Osteoblast (primary cell): ENCODE results near the gene INSIG1. TPM values are rescaled to one million over a fixed set of nuclear protein-coding genes. Genes with fewer than 3 reads are reported as not detected.

Experiments used
- DNase-seq: peaks from one replicate; pipeline ENCODE4 v3.0.0; 2011; ENCODE audit warnings: low spot score, mixed read lengths; ENCODE audit not compliant: insufficient read length; ENCODE audit errors: missing footprints
- H2AFZ ChIP-seq: 2 replicates; pipeline ENCODE4 v1.6.0; 2011; ENCODE audit warnings: mild to moderate bottlenecking, low read length
- H3K27ac ChIP-seq: 2 replicates; pipeline ENCODE4 v1.5.1; 2011; ENCODE audit warnings: mild to moderate bottlenecking, low read depth, low read length, moderate library complexity
- H3K27me3 ChIP-seq: 2 replicates; pipeline ENCODE4 v1.6.0; 2012; ENCODE audit warnings: mild to moderate bottlenecking, control low read depth, inconsistent platforms, low read length, moderate library complexity; ENCODE audit not compliant: insufficient read depth
- H3K36me3 ChIP-seq: 2 replicates; pipeline ENCODE4 v1.5.1; 2011; ENCODE audit warnings: mild to moderate bottlenecking, low read length, control low read depth, moderate library complexity; ENCODE audit not compliant: insufficient read depth
- H3K4me1 ChIP-seq: 2 replicates; pipeline ENCODE4 v1.5.1; 2011; ENCODE audit warnings: mild to moderate bottlenecking, low read length, control low read depth, moderate library complexity; ENCODE audit not compliant: insufficient read depth
- H3K4me2 ChIP-seq: 2 replicates; pipeline ENCODE4 v1.6.0; 2011; ENCODE audit warnings: mild to moderate bottlenecking, low read length; ENCODE audit not compliant: insufficient read depth
- H3K4me3 ChIP-seq: fragments of 200-600 bp; sonication (generic); 3 replicates; pipeline ENCODE4 v1.5.1; 2012; ENCODE audit warnings: mild to moderate bottlenecking, low read length, inconsistent platforms; ENCODE audit not compliant: insufficient read depth
- H3K79me2 ChIP-seq: 2 replicates; pipeline ENCODE4 v1.6.0; 2012; ENCODE audit warnings: mild to moderate bottlenecking, low read length, control low read depth, inconsistent platforms; ENCODE audit not compliant: insufficient read depth
- H3K9me3 ChIP-seq: 2 replicates; pipeline ENCODE4 v1.5.1; 2011; ENCODE audit warnings: low read depth, low read length, control low read depth
- H4K20me1 ChIP-seq: 2 replicates; pipeline ENCODE4 v1.6.0; 2012; ENCODE audit warnings: mild to moderate bottlenecking, low read length, control low read depth; ENCODE audit not compliant: insufficient read depth
- total RNA-seq: library from RNA; depleted of rRNA; stranded (reverse); fragments of >200 nt; gene quantifications from 2 replicates; pipeline ENCODE4 v1.2.3, GENCODE V29; 2012
- TF ChIP-seq, protein P1 (sequence below): IDR thresholded peaks from 2 replicates; pipeline ENCODE4 v1.5.1; 2011; ENCODE audit warnings: mild to moderate bottlenecking, low read depth, low read length, moderate library complexity; ENCODE audit errors: extremely low read depth

Gene INSIG1
- total RNA-seq, 1 donor = 835 TPM

DNA sequence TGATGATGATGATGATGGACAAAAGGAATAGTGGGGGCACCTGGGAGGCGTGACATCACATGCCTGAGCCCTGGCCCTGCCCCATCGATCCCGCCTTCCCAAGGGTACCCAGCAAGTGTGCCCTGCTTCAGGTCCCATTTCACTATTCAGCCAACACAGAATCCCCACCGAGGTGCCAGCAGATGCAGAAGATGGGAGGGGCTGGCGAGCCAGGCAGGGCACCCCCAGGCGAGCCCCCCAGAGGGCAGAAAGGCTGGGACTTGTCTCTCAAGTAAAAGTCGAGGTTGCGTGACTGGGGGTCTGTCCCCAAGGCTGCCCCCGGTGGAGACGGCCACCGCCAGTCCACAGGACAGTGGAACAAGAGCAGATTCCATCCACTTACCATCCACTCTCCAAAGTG, 57.5 kb downstream of the INSIG1 start:
- no peak overlapping the region for H2AFZ ChIP-seq
- no peak overlapping the region for H3K27ac ChIP-seq
- TF ChIP-seq, protein P1, sequence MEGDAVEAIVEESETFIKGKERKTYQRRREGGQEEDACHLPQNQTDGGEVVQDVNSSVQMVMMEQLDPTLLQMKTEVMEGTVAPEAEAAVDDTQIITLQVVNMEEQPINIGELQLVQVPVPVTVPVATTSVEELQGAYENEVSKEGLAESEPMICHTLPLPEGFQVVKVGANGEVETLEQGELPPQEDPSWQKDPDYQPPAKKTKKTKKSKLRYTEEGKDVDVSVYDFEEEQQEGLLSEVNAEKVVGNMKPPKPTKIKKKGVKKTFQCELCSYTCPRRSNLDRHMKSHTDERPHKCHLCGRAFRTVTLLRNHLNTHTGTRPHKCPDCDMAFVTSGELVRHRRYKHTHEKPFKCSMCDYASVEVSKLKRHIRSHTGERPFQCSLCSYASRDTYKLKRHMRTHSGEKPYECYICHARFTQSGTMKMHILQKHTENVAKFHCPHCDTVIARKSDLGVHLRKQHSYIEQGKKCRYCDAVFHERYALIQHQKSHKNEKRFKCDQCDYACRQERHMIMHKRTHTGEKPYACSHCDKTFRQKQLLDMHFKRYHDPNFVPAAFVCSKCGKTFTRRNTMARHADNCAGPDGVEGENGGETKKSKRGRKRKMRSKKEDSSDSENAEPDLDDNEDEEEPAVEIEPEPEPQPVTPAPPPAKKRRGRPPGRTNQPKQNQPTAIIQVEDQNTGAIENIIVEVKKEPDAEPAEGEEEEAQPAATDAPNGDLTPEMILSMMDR = no peak
- no peaks in the 10 kb centered on the region for H3K36me3 ChIP-seq
- no peaks in the 10 kb centered on the region for H3K9me3 ChIP-seq
- H3K4me1 ChIP-seq = peaks cover 4% of the 10 kb centered on the region
- no peaks in the 10 kb centered on the region for H4K20me1 ChIP-seq
- no peak overlapping the region for H3K4me3 ChIP-seq
- no peaks in the 10 kb centered on the region for H3K79me2 ChIP-seq
- H3K4me2 ChIP-seq = no peak overlapping the region
- peaks cover 4% of the 10 kb centered on the region for H3K27me3 ChIP-seq
- no peak for DNase-seq

DNA sequence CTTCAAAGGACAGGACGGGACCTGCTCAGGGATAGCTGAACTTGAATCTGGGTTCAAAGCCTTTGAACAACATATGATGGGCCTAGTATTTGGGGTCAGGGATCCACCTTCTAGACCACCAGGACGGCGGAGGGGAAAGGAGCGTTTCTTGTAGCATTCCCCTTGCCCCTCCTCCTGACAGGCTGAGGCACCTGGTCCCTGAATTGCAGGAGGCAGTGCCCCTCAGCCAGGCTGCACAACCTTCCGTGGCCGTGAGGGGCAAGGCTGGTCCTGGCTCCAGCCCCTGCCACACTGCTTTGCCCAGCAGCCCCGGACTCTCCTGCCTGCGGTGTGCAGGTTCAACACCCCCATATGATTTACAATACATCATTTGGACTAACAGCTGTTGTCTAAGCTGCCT, 58.1 kb downstream of the INSIG1 start:
- peak; percentile 46 for DNase-seq
- no peak overlapping the region for H3K27ac ChIP-seq
- H3K4me3 ChIP-seq = no peak overlapping the region
- no peak overlapping the region for H2AFZ ChIP-seq
- H3K9me3 ChIP-seq = no peaks in the 10 kb centered on the region
- H3K4me2 ChIP-seq = no peak overlapping the region
- H3K36me3 ChIP-seq = no peaks in the 10 kb centered on the region
- H3K27me3 ChIP-seq = peaks cover 9% of the 10 kb centered on the region
- no peaks in the 10 kb centered on the region for H3K79me2 ChIP-seq
- TF ChIP-seq, protein P1 = no peak
- peaks cover 4% of the 10 kb centered on the region for H3K4me1 ChIP-seq
- H4K20me1 ChIP-seq = no peaks in the 10 kb centered on the region

DNA sequence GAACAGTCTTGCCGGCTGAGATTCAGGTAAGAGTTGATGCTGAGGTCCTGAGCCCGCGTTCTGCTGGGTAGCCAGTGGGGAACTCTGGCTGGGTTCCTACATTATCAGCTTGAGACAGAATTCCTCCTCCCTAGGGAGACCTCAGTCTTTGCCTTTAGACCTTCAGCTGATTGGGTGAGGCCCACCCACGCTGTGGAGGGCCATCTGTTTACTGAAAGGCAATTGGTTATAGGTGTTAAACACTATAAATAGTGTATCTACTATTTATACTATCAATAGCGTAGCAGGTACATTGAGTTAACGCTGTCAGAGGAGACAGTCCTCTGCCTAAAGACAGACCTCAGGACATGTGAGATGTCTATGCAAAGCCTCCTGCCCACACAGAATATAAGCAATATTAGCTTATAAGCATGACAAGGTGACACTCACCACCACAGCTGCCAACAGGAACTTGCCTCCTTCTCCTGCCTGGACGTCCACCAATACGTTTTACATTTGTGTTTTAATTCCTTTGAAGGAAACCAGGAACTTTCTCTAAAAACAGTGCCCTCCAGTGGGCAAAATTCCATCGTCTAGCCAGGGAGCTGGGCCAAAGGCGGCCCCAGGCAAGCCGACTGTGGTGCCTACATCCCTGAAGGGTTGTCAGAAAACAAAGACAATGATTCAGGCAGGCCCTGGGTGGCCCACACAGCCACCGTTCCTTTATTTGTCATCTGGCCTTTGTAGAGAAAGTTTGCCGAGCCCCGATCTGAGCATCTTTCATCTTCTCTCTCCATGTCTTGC, 58.8 kb downstream of the INSIG1 start:
- Histone ChIP-seq H3K4me1 (peaks cover 4% of the 10 kb centered on the region), H4K20me1 (no peaks in the 10 kb centered on the region), H2AFZ (no peak overlapping the region), H3K27ac (no peak overlapping the region), H3K36me3 (no peaks in the 10 kb centered on the region), H3K79me2 (no peaks in the 10 kb centered on the region), H3K4me2 (no peak overlapping the region), H3K27me3 (peaks cover 15% of the 10 kb centered on the region), H3K4me3 (no peak overlapping the region), H3K9me3 (no peaks in the 10 kb centered on the region)
- TF ChIP-seq, protein P1 = peak; percentile 47
- DNase-seq = peak; percentile 88

DNA sequence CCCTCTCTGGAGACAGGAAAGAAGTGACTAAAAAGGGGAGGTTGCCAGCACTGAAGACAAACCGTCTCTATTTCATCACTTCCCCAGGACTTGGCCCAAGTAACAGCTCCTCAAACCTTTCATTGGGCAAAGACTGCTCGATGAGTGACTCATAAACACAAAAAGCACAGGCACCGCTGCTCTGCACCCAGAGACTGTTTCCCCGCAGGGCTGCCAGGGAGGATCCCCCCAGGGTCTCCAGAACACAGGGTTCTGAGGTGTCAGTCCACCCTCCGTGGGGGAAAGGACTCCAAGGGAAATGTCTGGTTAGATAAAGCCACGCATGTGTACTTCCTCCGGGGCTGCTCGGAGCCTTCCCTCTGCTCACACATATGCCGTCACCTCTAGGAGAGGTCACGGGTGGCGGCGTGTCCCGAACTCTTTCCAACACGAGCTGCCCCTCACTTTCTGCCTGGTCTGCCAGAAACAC, 59.9 kb downstream of the INSIG1 start:
- H3K9me3 ChIP-seq = no peaks in the 10 kb centered on the region

More for the DNA sequence above, 59.9 kb downstream of the INSIG1 start:
- Histone ChIP-seq H3K79me2 (no peaks in the 10 kb centered on the region), H3K4me3 (no peak overlapping the region), H3K4me1 (peaks cover 4% of the 10 kb centered on the region), H3K27ac (no peak overlapping the region), H3K27me3 (peaks cover 21% of the 10 kb centered on the region), H3K4me2 (no peak overlapping the region), H2AFZ (no peak overlapping the region), H3K36me3 (no peaks in the 10 kb centered on the region), H4K20me1 (no peaks in the 10 kb centered on the region)
- DNase-seq = peak; percentile 90
- TF ChIP-seq, protein P1 = no peak
